GM12873 (cell line): ENCODE data around the gene PTPN1.
A peak's percentile ranks its signal among the peaks of the same experiment; 100 is the strongest.

Source experiments
- TF ChIP-seq, protein P1 (sequence below): IDR thresholded peaks from 2 replicates; pipeline ENCODE4 v1.5.1; 2012; ENCODE audit warnings: low read depth, mild to moderate bottlenecking, moderate library complexity, low read length, control low read depth; ENCODE audit not compliant: insufficient read depth; ENCODE audit errors: missing control alignments

The PTPN1 gene

DNA sequence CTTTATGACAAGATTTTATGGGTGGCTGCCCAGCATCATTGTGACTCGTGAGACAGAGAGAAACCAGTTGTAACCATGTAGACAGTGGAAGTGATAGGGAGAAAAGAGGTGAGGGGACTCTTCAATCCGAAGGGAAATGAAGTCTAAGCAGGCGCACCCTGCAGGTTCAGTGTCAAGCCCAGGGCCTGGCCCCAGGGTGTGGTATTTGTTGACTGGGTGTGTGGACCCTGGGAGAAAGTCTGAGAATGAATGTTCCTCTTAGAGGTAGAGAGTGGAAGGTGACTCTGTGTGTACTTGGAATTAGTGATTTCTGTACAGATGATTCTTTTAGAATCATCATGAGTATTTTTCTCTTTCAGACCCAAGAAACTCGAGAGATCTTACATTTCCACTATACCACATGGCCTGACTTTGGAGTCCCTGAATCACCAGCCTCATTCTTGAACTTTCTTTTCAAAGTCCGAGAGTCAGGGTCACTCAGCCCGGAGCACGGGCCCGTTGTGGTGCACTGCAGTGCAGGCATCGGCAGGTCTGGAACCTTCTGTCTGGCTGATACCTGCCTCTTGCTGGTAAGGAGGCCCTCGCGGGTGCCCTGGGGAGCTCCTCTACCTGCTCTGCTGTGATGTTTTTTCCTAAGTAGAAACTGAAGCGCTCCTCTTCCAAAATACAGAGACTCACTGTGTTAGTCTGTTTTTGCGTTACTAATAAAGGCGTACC, 68.0 kb downstream of the PTPN1 start:
- TF ChIP-seq, protein P1, sequence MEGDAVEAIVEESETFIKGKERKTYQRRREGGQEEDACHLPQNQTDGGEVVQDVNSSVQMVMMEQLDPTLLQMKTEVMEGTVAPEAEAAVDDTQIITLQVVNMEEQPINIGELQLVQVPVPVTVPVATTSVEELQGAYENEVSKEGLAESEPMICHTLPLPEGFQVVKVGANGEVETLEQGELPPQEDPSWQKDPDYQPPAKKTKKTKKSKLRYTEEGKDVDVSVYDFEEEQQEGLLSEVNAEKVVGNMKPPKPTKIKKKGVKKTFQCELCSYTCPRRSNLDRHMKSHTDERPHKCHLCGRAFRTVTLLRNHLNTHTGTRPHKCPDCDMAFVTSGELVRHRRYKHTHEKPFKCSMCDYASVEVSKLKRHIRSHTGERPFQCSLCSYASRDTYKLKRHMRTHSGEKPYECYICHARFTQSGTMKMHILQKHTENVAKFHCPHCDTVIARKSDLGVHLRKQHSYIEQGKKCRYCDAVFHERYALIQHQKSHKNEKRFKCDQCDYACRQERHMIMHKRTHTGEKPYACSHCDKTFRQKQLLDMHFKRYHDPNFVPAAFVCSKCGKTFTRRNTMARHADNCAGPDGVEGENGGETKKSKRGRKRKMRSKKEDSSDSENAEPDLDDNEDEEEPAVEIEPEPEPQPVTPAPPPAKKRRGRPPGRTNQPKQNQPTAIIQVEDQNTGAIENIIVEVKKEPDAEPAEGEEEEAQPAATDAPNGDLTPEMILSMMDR: no peak

DNA sequence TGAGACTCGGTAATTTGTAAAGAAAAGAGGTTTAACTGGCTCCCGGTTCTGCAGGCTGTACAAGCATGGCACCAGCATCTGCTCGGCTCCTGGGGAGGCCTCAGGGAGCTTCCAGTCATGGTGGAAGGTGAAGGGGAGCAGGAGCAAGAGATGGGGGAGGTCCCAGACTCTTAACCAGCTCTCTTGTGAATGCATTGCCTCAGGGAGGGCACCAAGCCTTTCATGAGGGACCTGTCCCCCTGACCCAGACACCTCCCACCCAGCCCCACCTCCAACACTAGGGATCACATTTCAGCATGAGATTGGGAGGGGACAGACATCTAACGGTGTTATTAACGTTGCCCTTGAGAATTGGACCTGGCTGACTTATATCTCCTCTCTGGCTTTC, 68.6 kb downstream of the PTPN1 start:
- TF ChIP-seq, protein P1: no peak

DNA sequence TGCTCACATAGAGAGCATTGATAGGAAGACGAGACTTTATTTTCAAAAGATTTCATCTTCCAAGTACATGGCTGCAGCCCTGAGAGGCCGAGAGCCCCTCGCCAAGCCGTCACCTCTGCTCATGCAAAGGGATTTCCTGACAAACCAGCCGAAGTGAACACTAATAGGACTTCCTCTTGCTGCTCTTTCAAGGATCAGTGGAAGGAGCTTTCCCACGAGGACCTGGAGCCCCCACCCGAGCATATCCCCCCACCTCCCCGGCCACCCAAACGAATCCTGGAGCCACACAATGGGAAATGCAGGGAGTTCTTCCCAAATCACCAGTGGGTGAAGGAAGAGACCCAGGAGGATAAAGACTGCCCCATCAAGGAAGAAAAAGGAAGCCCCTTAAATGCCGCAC, 69.3 kb downstream of the PTPN1 start:
- TF ChIP-seq, protein P1: no peak

DNA sequence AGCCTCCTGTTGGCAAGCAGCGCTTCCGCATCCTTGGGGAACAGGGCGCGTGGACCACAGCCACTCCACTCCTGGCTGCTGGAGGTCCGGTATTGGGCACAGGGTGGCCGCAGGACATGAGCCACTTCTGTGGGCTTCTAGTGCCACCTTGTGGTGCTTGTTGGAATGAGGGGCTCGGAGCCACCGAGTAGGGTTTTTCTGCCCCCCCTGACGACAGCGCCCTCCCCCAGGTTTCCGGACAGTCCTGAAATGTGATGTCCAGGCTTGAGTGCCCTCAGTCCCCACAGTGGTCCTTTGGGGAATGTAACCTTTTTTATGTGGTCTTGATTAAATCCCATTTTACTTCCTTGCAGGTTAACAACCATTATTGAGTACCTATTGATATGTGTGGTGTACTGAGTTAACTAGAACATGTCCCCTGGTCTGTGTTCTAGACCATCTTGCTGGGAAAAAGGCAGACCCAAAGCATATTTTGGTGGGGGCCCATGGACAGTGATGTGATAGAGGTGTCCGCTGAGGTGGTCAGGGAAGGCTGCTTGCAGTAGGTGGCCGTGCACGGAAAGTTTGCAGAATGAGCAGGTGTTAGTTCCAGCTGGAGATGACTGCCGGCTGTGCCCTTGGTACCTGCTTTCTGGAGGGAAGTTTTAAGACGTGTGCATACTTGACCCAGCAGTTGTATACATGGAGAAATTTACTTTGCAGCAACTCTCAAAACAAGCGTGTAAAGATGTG, 70.0 kb downstream of the PTPN1 start:
- TF ChIP-seq, protein P1: peak; percentile 80

DNA sequence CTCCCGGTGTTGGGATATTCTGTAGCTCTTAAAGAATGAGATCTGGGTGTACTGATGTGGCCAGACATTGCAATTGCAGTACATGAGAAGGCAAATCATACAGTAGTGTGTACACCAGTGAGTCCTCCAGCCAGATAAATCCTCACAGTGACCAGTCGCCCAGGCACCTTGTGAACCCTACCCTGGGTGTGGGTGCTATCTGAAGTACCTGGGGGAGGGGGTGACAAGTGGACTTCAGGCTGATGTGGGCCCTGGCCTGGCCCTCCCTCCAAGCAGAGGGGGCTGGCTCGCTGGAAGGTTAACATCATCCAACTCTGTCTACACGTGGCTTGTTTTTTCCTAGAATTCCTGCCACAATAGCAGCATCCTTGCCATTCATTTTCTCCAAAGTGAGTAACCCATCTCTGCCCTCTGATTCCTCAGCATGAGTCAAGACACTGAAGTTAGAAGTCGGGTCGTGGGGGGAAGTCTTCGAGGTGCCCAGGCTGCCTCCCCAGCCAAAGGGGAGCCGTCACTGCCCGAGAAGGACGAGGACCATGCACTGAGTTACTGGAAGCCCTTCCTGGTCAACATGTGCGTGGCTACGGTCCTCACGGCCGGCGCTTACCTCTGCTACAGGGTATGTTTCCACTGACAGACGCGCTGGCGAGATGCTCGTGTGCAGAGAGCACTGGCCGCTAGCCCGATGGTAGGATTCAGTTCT, 70.8 kb downstream of the PTPN1 start:
- TF ChIP-seq, protein P1: no peak

DNA sequence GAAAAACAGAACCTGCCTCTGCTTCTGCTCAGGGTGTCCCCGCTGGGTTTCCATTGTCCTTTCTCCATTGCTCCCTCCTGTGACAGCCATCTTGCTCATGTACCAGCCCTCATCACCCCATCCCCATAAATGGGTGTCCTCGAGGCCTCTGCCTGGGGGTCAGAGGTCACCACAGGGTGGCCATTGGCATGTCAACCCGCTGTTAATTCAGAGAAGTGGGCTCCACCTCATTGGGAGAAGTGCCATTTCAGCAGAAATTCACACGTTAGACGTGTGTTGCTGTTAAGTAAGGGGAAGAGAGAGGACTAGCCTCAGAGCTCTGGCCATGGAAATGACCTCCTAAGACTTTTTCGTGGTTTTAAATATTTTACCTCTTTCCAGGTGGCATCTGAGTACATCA, 71.9 kb downstream of the PTPN1 start:
- TF ChIP-seq, protein P1: no peak

DNA sequence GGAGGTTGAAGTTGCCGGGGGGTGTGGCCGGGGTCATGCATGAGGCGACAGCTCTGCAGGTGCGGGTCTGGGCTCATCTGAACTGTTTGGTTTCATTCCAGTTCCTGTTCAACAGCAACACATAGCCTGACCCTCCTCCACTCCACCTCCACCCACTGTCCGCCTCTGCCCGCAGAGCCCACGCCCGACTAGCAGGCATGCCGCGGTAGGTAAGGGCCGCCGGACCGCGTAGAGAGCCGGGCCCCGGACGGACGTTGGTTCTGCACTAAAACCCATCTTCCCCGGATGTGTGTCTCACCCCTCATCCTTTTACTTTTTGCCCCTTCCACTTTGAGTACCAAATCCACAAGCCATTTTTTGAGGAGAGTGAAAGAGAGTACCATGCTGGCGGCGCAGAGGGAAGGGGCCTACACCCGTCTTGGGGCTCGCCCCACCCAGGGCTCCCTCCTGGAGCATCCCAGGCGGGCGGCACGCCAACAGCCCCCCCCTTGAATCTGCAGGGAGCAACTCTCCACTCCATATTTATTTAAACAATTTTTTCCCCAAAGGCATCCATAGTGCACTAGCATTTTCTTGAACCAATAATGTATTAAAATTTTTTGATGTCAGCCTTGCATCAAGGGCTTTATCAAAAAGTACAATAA, 72.5 kb downstream of the PTPN1 start:
- TF ChIP-seq, protein P1: no peak
